Liver (tissue), 9 donors: ENCODE results near the gene TAP2. TPM values are rescaled to one million over a fixed set of nuclear protein-coding genes. Genes with fewer than 3 reads are reported as not detected.
A peak's percentile ranks its signal among the peaks of the same experiment; 100 is the strongest.

Source experiments
- DNase-seq: peaks from one replicate; pipeline ENCODE4 v3.0.0-alpha.2; 2017; ENCODE audit warnings: low spot score
- H3K27ac ChIP-seq, 2 donors: one replicate each; pipeline ENCODE4 v1.7.0; 2013; ENCODE audit warnings: inconsistent platforms in 2 of 2, low read length in 2 of 2, control low read depth in 1 of 2, low read depth in 1 of 2, mild to moderate bottlenecking in 1 of 2
- H3K27me3 ChIP-seq, 4 donors: one replicate each; pipeline versions ENCODE4 v1.6.1 to v1.7.0; 2013; ENCODE audit warnings: low read length in 3 of 4, inconsistent platforms in 1 of 4, mild to moderate bottlenecking in 1 of 4, moderate library complexity in 1 of 4; ENCODE audit not compliant: control insufficient read depth in 4 of 4, insufficient read depth in 4 of 4
- H3K36me3 ChIP-seq, 4 donors: one replicate each; pipeline versions ENCODE4 v1.6.1 to v1.7.0; 2013; ENCODE audit warnings: low read length in 3 of 4, mild to moderate bottlenecking in 3 of 4, low read depth in 1 of 4, moderate library complexity in 1 of 4; ENCODE audit not compliant: control insufficient read depth in 4 of 4, insufficient read depth in 3 of 4
- H3K4me1 ChIP-seq, 4 donors: one replicate each; pipeline versions ENCODE4 v1.6.1 to v1.7.0; 2013; ENCODE audit warnings: low read length in 3 of 4, mild to moderate bottlenecking in 3 of 4, moderate library complexity in 1 of 4; ENCODE audit not compliant: control insufficient read depth in 4 of 4, insufficient read depth in 4 of 4
- H3K4me3 ChIP-seq, 3 donors: one replicate each; pipeline versions ENCODE4 v1.6.1 to v1.7.0; 2013; ENCODE audit warnings: low read length in 3 of 3, control low read depth in 1 of 3, low read depth in 1 of 3, mild to moderate bottlenecking in 1 of 3
- H3K9ac ChIP-seq, 2 donors: one replicate each; pipeline ENCODE4 v1.7.0; 2013; ENCODE audit warnings: low read length in 2 of 2, mild to moderate bottlenecking in 2 of 2, moderate library complexity in 2 of 2, control low read depth in 1 of 2, low read depth in 1 of 2
- H3K9me3 ChIP-seq, 4 donors: one replicate each; pipeline versions ENCODE4 v1.6.1 to v1.7.0; 2013; ENCODE audit warnings: low read length in 3 of 4; ENCODE audit not compliant: control insufficient read depth in 4 of 4
- ATF3 ChIP-seq: IDR thresholded peaks from 2 replicates; pipeline ENCODE4 v1.6.1; 2016; ENCODE audit warnings: antibody characterized with exemption
- CTCF ChIP-seq: fragments of 150-350 bp; IDR thresholded peaks from 2 replicates; pipeline ENCODE4 v1.5.1; 2017; ENCODE audit warnings: improper control_type of control experiment, low read depth, low read length; ENCODE audit not compliant: missing input control
- EGR1 ChIP-seq, 2 donors: IDR thresholded peaks; 2 replicates each; pipeline ENCODE4 v1.6.1; 2016 to 2018; ENCODE audit warnings: antibody characterized with exemption in 2 of 2, low read depth in 2 of 2
- FOXA1 ChIP-seq: IDR thresholded peaks from 2 replicates; pipeline ENCODE4 v1.6.1; 2016; ENCODE audit warnings: antibody characterized with exemption
- FOXA2 ChIP-seq: IDR thresholded peaks from 2 replicates; pipeline ENCODE4 v1.6.1; 2016; ENCODE audit warnings: antibody characterized with exemption
- GABPA ChIP-seq, 2 donors: IDR thresholded peaks in 1 of 2; conservative IDR thresholded peaks in 1 of 2; 2 replicates each; pipeline ENCODE4 v1.6.1; 2016; ENCODE audit warnings: antibody characterized with exemption in 2 of 2, mild to moderate bottlenecking in 1 of 2, moderate library complexity in 1 of 2
- HNF4A ChIP-seq, 2 donors: conservative IDR thresholded peaks; 2 replicates each; pipeline ENCODE4 v1.6.1; 2016; ENCODE audit warnings: antibody characterized with exemption in 2 of 2, mild to moderate bottlenecking in 2 of 2
- HNF4G ChIP-seq: IDR thresholded peaks from 2 replicates; pipeline ENCODE4 v1.6.1; 2016; ENCODE audit warnings: antibody characterized with exemption
- JUND ChIP-seq, 2 donors: IDR thresholded peaks; 2 replicates each; pipeline ENCODE4 v1.6.1; 2016; ENCODE audit warnings: antibody characterized with exemption in 2 of 2
- MAX ChIP-seq: IDR thresholded peaks from 2 replicates; pipeline ENCODE4 v1.6.1; 2016; ENCODE audit warnings: antibody characterized with exemption
- NR2F2 ChIP-seq: IDR thresholded peaks from 2 replicates; pipeline ENCODE4 v1.6.1; 2016; ENCODE audit warnings: antibody characterized with exemption
- RAD21 ChIP-seq, 2 donors: IDR thresholded peaks; 2 replicates each; pipeline ENCODE4 v1.6.1; 2016; ENCODE audit warnings: antibody characterized with exemption in 2 of 2, mild to moderate bottlenecking in 2 of 2
- RXRA ChIP-seq, 2 donors: IDR thresholded peaks; 2 replicates each; pipeline ENCODE4 v1.6.1; 2017 to 2018; ENCODE audit warnings: antibody characterized with exemption in 2 of 2, mild to moderate bottlenecking in 1 of 2
- SP1 ChIP-seq: IDR thresholded peaks from 2 replicates; pipeline ENCODE4 v1.6.1; 2018; ENCODE audit warnings: antibody characterized with exemption, mild to moderate bottlenecking
- TAF1 ChIP-seq: conservative IDR thresholded peaks from 2 replicates; pipeline ENCODE4 v1.6.1; 2016; ENCODE audit warnings: antibody characterized with exemption, mild to moderate bottlenecking
- YY1 ChIP-seq: IDR thresholded peaks from 2 replicates; pipeline ENCODE4 v1.6.1; 2016; ENCODE audit warnings: antibody characterized with exemption, mild to moderate bottlenecking
- ZBTB33 ChIP-seq: IDR thresholded peaks from 2 replicates; pipeline ENCODE4 v1.6.1; 2016; ENCODE audit warnings: antibody characterized with exemption
- WGBS: extraction: QIAGEN DNeasy Blood & Tissue Kit; methylation state at CpG from one replicate; pipeline ENCODE4 v1.1.7; 2013; 5-methylcytosine and 5-hydroxymethylcytosine counted together
- polyA plus RNA-seq, 2 donors: library from polyadenylated mRNA; stranded (reverse) in 1 of 2; unstranded in 1 of 2; fragments of 200-250 nt in 1 of 2; fragments of >200 nt in 1 of 2; fragmentation: Nextera tagmentation in 1 of 2; extraction: Ambion mirVana in 1 of 2; gene quantifications; one replicate each; pipeline versions ENCODE4 v1.2.1 to v1.2.3, GENCODE V29; 2013 to 2015
- total RNA-seq, 2 donors: library from RNA; depleted of rRNA; stranded (reverse); fragments of >200 nt; gene quantifications; one replicate each; pipeline ENCODE4 v1.2.3, GENCODE V29; 2014
- TF ChIP-seq, protein P1 (sequence below): IDR thresholded peaks from 2 replicates; pipeline ENCODE4 v1.6.1; 2016; ENCODE audit warnings: antibody characterized with exemption, mild to moderate bottlenecking
- donor health status: healthy.
- donor health status: healthy.
- donor health status: healthy.
- donor health status: healthy.
- donor health status: healthy.

The TAP2 gene
- total RNA-seq (1 to 10 TPM; 5.1 to 7.7 TPM), polyA plus RNA-seq (10 to 100 TPM in 1 of 2 donors, 1 to 10 TPM in 1; 2.2 to 14.9 TPM)

DNA sequence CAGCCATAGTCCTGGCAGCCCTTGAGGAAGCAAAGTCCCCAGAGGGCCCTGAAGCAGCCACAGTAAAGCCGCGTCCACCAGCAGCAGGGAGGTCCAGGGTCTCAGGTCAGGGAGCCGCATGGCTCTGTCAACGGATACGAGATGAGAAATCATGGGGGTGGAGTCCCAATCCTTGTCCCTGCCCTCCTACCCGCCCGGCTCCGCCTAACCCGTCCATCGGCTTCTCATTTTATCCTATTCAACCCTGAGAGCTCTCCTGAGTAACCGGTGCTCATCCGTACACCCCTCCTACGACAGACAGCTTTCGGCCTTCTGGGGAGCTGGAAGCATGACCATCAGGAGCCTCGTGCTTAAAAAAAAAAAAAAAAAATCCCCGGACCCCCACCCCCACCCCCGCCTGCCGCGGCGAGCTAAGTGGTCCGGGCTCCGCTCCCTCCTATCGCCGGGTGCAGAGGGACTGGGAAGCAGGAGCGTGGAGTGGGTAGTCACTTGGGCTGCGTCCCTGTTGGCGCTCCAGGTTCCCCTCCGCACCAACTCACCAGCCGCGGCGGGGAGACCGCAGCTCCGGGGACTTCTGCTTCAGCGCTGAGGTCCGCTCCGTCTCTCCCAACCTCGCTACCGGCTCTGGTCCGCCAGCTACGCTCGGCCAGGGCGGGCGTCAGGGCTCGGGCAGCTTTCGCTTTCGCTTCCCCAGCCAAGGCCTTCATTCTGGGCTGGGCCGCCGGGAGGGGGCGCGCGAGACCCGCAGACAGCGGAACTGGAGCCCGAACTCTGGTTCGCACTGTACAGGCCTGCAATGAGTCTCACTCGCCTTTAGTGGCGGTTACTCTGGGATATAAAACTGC, at the start of gene TAP2:
TAP2 (minus strand) TSS at position 626 of the 845 bp plus-strand sequence; CDS start at position 120, 506 bp downstream.
- Histone ChIP-seq H3K27me3 (no peaks in the 10 kb centered on the region), H3K36me3 (peaks cover 0 to 14% (median 9%) of the 10 kb centered on the region in 4 donors), H3K9me3 (no peaks in the 10 kb centered on the region), H3K4me1 (peaks cover 7 to 39% (median 19%) of the 10 kb centered on the region in 4 donors), H3K4me3 (peak within 1 kb of the TSS; percentile 67 to 93 (median 87)), H3K27ac (peak within 1 kb of the TSS; percentile 78 to 94), H3K9ac (peak within 1 kb of the TSS in 1 of 2 donors; percentile 47)
- under 1% methylated on average over 57 of the region's 57 CpGs for WGBS
- peak; percentile 98 for DNase-seq
- TF ChIP-seq CTCF, result peak; percentile 97
- TF ChIP-seq HNF4A (conservative IDR thresholded peaks at IDR 0.05), result peak in 1 of 2 donors; percentile 31
- TF ChIP-seq, protein P1, sequence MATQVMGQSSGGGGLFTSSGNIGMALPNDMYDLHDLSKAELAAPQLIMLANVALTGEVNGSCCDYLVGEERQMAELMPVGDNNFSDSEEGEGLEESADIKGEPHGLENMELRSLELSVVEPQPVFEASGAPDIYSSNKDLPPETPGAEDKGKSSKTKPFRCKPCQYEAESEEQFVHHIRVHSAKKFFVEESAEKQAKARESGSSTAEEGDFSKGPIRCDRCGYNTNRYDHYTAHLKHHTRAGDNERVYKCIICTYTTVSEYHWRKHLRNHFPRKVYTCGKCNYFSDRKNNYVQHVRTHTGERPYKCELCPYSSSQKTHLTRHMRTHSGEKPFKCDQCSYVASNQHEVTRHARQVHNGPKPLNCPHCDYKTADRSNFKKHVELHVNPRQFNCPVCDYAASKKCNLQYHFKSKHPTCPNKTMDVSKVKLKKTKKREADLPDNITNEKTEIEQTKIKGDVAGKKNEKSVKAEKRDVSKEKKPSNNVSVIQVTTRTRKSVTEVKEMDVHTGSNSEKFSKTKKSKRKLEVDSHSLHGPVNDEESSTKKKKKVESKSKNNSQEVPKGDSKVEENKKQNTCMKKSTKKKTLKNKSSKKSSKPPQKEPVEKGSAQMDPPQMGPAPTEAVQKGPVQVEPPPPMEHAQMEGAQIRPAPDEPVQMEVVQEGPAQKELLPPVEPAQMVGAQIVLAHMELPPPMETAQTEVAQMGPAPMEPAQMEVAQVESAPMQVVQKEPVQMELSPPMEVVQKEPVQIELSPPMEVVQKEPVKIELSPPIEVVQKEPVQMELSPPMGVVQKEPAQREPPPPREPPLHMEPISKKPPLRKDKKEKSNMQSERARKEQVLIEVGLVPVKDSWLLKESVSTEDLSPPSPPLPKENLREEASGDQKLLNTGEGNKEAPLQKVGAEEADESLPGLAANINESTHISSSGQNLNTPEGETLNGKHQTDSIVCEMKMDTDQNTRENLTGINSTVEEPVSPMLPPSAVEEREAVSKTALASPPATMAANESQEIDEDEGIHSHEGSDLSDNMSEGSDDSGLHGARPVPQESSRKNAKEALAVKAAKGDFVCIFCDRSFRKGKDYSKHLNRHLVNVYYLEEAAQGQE, result peak; percentile 45
- TF ChIP-seq MAX, result peak; percentile 13
- TF ChIP-seq FOXA2, result no peak
- TF ChIP-seq RXRA (IDR thresholded peaks at IDR 0.05), result peak; percentile 24 to 56
- TF ChIP-seq RAD21 (IDR thresholded peaks at IDR 0.05), result peak; percentile 98
- TF ChIP-seq SP1, result peak; percentile 61
- TF ChIP-seq JUND (IDR thresholded peaks at IDR 0.05), result no peak
- TF ChIP-seq EGR1 (IDR thresholded peaks at IDR 0.05; ENCODE audit: low read depth in 2 of 2), result peak in 1 of 2 donors; percentile 19
- TF ChIP-seq YY1, result peak; percentile 75
- no peak for TF ChIP-seq GABPA (IDR thresholded peaks at IDR 0.05 in 1 of 2, conservative IDR thresholded peaks at IDR 0.05 in 1 of 2)
- TF ChIP-seq NR2F2, result no peak
- TF ChIP-seq HNF4G, result no peak
- no peak for TF ChIP-seq FOXA1
- peak; percentile 43 for TF ChIP-seq TAF1
- peak; percentile 47 for TF ChIP-seq ATF3
- TF ChIP-seq ZBTB33, result no peak
